Mesenchymal stem cell (in vitro differentiated cells and primary cell): ENCODE results near the gene TMEM120A.

Experiments used
- DNase-seq: peaks from one replicate; pipeline ENCODE4 v3.0.0-alpha.2; 2013
- H2AFZ ChIP-seq: one replicate; pipeline ENCODE4 v1.6.1; 2013; ENCODE audit warnings: low read depth, mild to moderate bottlenecking, control low read depth, inconsistent platforms, low read length, moderate library complexity
- H2AK5ac ChIP-seq: 2 replicates; pipeline ENCODE4 v1.6.1; 2013; ENCODE audit warnings: low read length, moderate library complexity, mild to moderate bottlenecking, inconsistent platforms; ENCODE audit not compliant: severe bottlenecking
- H2BK120ac ChIP-seq: one replicate; pipeline ENCODE4 v1.6.1; 2013; ENCODE audit warnings: low read depth, mild to moderate bottlenecking, inconsistent platforms, low read length, moderate library complexity
- H2BK12ac ChIP-seq, 2 experiments: one replicate each; pipeline ENCODE4 v1.6.1; 2013; ENCODE audit warnings: inconsistent platforms in 2 of 2, low read length in 2 of 2, mild to moderate bottlenecking in 2 of 2, moderate library complexity in 2 of 2, control low read depth in 1 of 2
- H2BK15ac ChIP-seq: one replicate; pipeline ENCODE4 v1.6.1; 2013; ENCODE audit warnings: mild to moderate bottlenecking, low read depth, inconsistent platforms; ENCODE audit not compliant: poor library complexity, severe bottlenecking
- H2BK5ac ChIP-seq: 2 replicates; pipeline ENCODE4 v1.6.1; 2013; ENCODE audit warnings: low read depth, mild to moderate bottlenecking, low read length, control low read depth, inconsistent platforms; ENCODE audit not compliant: poor library complexity, severe bottlenecking
- H3K14ac ChIP-seq, 2 experiments: one replicate each; pipeline ENCODE4 v1.6.1; 2013; ENCODE audit warnings: inconsistent platforms in 2 of 2, low read length in 2 of 2, control low read depth in 1 of 2, mild to moderate bottlenecking in 1 of 2, moderate library complexity in 1 of 2
- H3K18ac ChIP-seq, 2 experiments: one replicate each; pipeline ENCODE4 v1.6.1; 2013; ENCODE audit warnings: inconsistent platforms in 2 of 2, low read length in 2 of 2, control low read depth in 1 of 2, low read depth in 1 of 2, mild to moderate bottlenecking in 1 of 2
- H3K23ac ChIP-seq, 2 experiments: one replicate each; pipeline ENCODE4 v1.6.1; 2013; ENCODE audit warnings: inconsistent platforms in 2 of 2, low read length in 2 of 2, mild to moderate bottlenecking in 2 of 2, moderate library complexity in 2 of 2, control low read depth in 1 of 2
- H3K27ac ChIP-seq: 2 replicates; pipeline ENCODE4 v1.5.1; 2013; ENCODE audit warnings: mild to moderate bottlenecking, moderate library complexity, low read length, control low read depth, inconsistent platforms; ENCODE audit not compliant: poor library complexity, severe bottlenecking
- H3K27me3 ChIP-seq, 2 experiments: 2 replicates each; pipeline versions ENCODE4 v1.6.1 to v1.7.0; 2013; ENCODE audit warnings: low read length in 2 of 2, mild to moderate bottlenecking in 2 of 2, moderate library complexity in 2 of 2, control low read depth in 1 of 2, inconsistent platforms in 1 of 2; ENCODE audit not compliant: control insufficient read depth in 1 of 2, insufficient read depth in 1 of 2
- H3K36me3 ChIP-seq, 2 experiments: 2 replicates each; pipeline versions ENCODE4 v1.6.1 to v1.7.0; 2013; ENCODE audit warnings: low read length in 2 of 2, control low read depth in 1 of 2, inconsistent platforms in 1 of 2, low read depth in 1 of 2, mild to moderate bottlenecking in 1 of 2; ENCODE audit not compliant: insufficient read depth in 2 of 2, control insufficient read depth in 1 of 2
- H3K4ac ChIP-seq, 2 experiments: one replicate each; pipeline ENCODE4 v1.6.1; 2013; ENCODE audit warnings: inconsistent platforms in 2 of 2, low read length in 2 of 2, mild to moderate bottlenecking in 2 of 2, moderate library complexity in 2 of 2, control low read depth in 1 of 2, low read depth in 1 of 2
- H3K4me1 ChIP-seq: 2 replicates; pipeline ENCODE4 v1.6.1; 2013; ENCODE audit warnings: low read depth, low read length, control low read depth; ENCODE audit not compliant: control insufficient read depth, insufficient read depth
- H3K4me2 ChIP-seq: 2 replicates; pipeline ENCODE4 v1.6.1; 2013; ENCODE audit warnings: low read length, mild to moderate bottlenecking, inconsistent platforms; ENCODE audit not compliant: poor library complexity, severe bottlenecking
- H3K4me3 ChIP-seq, 2 experiments: 2 replicates each; pipeline versions ENCODE4 v1.5.1 to v1.7.0; 2013; ENCODE audit warnings: low read length in 2 of 2, mild to moderate bottlenecking in 2 of 2, control low read depth in 1 of 2, low read depth in 1 of 2; ENCODE audit not compliant: insufficient read depth in 1 of 2
- H3K79me1 ChIP-seq: replicated peaks from 2 replicates; pipeline ENCODE4 v1.6.1; 2013; ENCODE audit warnings: mild to moderate bottlenecking, control low read depth, low read length, inconsistent platforms; ENCODE audit not compliant: poor library complexity, severe bottlenecking
- H3K9ac ChIP-seq: 2 replicates; pipeline ENCODE4 v1.7.0; 2013; ENCODE audit warnings: mild to moderate bottlenecking, low read length, moderate library complexity
- H3K9me3 ChIP-seq: 2 replicates; pipeline ENCODE4 v1.7.0; 2013; ENCODE audit warnings: mild to moderate bottlenecking, low read length; ENCODE audit not compliant: control insufficient read depth
- H4K8ac ChIP-seq: one replicate; pipeline ENCODE4 v1.6.1; 2013; ENCODE audit warnings: inconsistent platforms, mild to moderate bottlenecking, low read length, moderate library complexity
- H4K91ac ChIP-seq: one replicate; pipeline ENCODE4 v1.6.1; 2013; ENCODE audit warnings: mild to moderate bottlenecking, low read length, inconsistent platforms
- WGBS: methylation state at CpG from one replicate; pipeline ENCODE4 v1.1.7; 2013; ENCODE audit warnings: mixed read lengths; 5-methylcytosine and 5-hydroxymethylcytosine counted together

The TMEM120A gene

DNA sequence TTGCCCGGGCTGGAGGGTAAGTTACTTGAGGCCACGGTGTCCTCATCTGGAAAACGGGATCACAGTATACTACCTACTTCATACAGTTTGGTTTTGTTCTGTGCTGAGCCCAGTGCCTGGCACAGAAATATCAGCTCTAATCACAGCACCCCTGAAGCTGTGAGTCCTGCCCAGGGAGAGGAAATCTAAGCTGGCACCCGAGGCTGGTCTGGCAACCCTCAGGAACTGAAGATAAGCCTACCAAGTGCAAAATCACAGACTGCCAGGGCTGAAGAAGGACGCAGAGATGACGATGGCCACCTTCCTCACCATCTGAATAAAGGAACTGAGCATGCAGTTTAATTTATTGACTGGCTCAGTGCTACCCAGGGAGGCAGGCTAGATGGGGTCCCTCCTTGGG, 7.7 kb upstream of the TMEM120A start:
- no peak overlapping the region for H2AFZ ChIP-seq
- peaks cover 42 to 53% of the 10 kb centered on the region in 2 experiments for H3K36me3 ChIP-seq
- H2BK120ac ChIP-seq: no peak overlapping the region
- no peak for DNase-seq
- no peak overlapping the region for H2AK5ac ChIP-seq
- H3K9me3 ChIP-seq: no peaks in the 10 kb centered on the region
- no peak overlapping the region for H3K27ac ChIP-seq
- no peak overlapping the region for H3K23ac ChIP-seq
- H2BK5ac ChIP-seq: no peak overlapping the region
- 91% methylated on average over 6 of the region's 6 CpGs for WGBS
- H4K91ac ChIP-seq: no peak overlapping the region
- H3K79me1 ChIP-seq: peaks cover 5% of the 10 kb centered on the region
- H3K4ac ChIP-seq: no peak overlapping the region
- no peak overlapping the region for H4K8ac ChIP-seq
- H2BK15ac ChIP-seq: no peak overlapping the region
- H2BK12ac ChIP-seq: no peak overlapping the region
- no peak overlapping the region for H3K4me2 ChIP-seq
- no peaks in the 10 kb centered on the region for H3K27me3 ChIP-seq
- H3K14ac ChIP-seq: no peak overlapping the region
- no peak overlapping the region for H3K18ac ChIP-seq
- H3K4me1 ChIP-seq: no peaks in the 10 kb centered on the region
- H3K9ac ChIP-seq: no peak overlapping the region
- no peak overlapping the region for H3K4me3 ChIP-seq

DNA sequence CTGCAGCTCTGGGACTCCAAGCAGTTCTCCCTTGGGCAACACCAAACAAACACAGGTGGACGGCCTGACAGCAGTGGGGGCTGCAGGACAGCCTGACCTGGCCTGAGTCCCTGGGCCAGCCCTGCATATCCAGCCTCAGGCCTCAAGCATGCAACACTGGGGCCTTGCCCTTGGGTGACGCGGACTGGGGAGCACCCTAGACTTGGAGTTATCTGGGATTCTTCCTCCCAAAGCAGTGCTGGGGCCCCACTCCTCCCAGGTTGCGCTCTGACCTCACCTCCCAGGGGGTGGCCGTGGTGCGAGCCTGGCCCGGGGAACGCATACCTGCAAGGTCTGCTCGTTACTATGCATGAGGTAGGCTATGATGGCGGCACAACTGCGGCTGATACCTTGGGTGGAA, 6.2 kb upstream of the TMEM120A start:
- Histone ChIP-seq H3K4ac (no peak overlapping the region), H2AFZ (no peak overlapping the region), H3K27me3 (no peaks in the 10 kb centered on the region), H4K91ac (no peak overlapping the region), H3K79me1 (peaks cover 5% of the 10 kb centered on the region), H2AK5ac (no peak overlapping the region), H3K27ac (no peak overlapping the region), H3K4me1 (no peaks in the 10 kb centered on the region), H4K8ac (no peak overlapping the region), H2BK12ac (no peak overlapping the region), H3K9me3 (no peaks in the 10 kb centered on the region), H2BK15ac (no peak overlapping the region), H3K4me2 (no peak overlapping the region), H2BK120ac (no peak overlapping the region), H3K9ac (no peak overlapping the region), H3K18ac (no peak overlapping the region), H2BK5ac (no peak overlapping the region), H3K14ac (no peak overlapping the region), H3K23ac (no peak overlapping the region), H3K36me3 (peaks cover 52 to 56% of the 10 kb centered on the region in 2 experiments), H3K4me3 (no peak overlapping the region)
- DNase-seq: no peak
- WGBS: 92% methylated on average over 11 of the region's 11 CpGs

DNA sequence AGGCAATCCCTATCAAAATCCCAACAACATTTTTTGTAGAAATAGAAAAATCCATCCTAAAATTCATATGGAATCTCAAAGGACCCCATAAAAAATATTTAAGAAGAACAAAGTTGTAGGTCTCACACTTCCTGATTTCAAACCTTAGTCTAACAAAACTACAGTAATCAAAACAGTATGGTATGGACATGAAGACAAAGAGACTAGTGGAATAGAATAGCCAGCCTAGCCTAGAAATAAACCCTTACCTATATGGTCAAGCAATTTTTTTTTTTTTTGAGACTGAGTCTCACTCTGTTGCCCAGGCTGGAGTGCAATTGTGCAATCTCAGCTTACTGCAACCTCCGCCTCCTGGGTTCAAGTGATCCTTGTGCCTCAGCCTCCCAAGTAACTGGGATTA, 3.6 kb upstream of the TMEM120A start:
- peaks cover 7% of the 10 kb centered on the region for H3K79me1 ChIP-seq
- H3K4me3 ChIP-seq: no peak overlapping the region
- H3K36me3 ChIP-seq: peaks cover 41 to 44% of the 10 kb centered on the region in 2 experiments
- peaks cover 13% of the 10 kb centered on the region for H3K4me1 ChIP-seq
- H3K9me3 ChIP-seq: no peaks in the 10 kb centered on the region
- H4K8ac ChIP-seq: no peak overlapping the region
- no peak overlapping the region for H3K14ac ChIP-seq
- no peaks in the 10 kb centered on the region for H3K27me3 ChIP-seq
- no peak overlapping the region for H2AK5ac ChIP-seq
- H3K27ac ChIP-seq: no peak overlapping the region
- no peak overlapping the region for H2BK120ac ChIP-seq
- H2BK5ac ChIP-seq: no peak overlapping the region
- no peak overlapping the region for H3K23ac ChIP-seq
- no peak overlapping the region for H3K18ac ChIP-seq
- 90% methylated on average over 1 of the region's 1 CpG for WGBS
- no peak overlapping the region for H3K9ac ChIP-seq
- H3K4me2 ChIP-seq: no peak overlapping the region
- no peak overlapping the region for H4K91ac ChIP-seq
- H2AFZ ChIP-seq: no peak overlapping the region
- no peak overlapping the region for H2BK12ac ChIP-seq
- DNase-seq: no peak
- no peak overlapping the region for H2BK15ac ChIP-seq
- H3K4ac ChIP-seq: no peak overlapping the region

DNA sequence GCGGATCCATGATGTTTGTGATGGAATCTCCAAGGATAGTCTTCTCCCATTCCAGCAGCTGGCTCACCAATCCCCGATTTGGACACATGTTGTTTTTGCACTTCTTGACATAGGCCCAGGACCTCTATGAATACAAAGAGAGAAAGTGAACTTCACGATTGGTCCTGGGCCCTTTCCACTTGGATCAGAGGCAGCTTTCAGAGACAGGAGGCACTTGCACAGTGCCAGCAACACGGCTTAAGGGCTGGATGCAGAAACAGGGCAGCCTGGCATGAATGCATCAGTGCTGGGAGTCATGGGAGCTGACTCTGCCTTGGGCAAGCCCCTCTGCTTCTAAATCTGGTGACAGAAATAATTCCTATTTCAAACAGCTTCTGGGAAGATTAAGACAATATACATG, 2.1 kb upstream of the TMEM120A start:
- 95% methylated on average over 4 of the region's 4 CpGs for WGBS
- peaks cover 32 to 40% of the 10 kb centered on the region in 2 experiments for H3K36me3 ChIP-seq
- no peak overlapping the region for H2BK12ac ChIP-seq

More for the DNA sequence above, 2.1 kb upstream of the TMEM120A start:
- no peak overlapping the region for H2BK120ac ChIP-seq
- H3K23ac ChIP-seq: no peak overlapping the region
- no peak overlapping the region for H3K18ac ChIP-seq
- H3K79me1 ChIP-seq: peaks cover 9% of the 10 kb centered on the region
- no peak overlapping the region for H3K9ac ChIP-seq
- H3K4me3 ChIP-seq: no peak overlapping the region
- peaks cover 14% of the 10 kb centered on the region for H3K4me1 ChIP-seq
- no peak overlapping the region for H2AFZ ChIP-seq
- DNase-seq: no peak
- H3K27ac ChIP-seq: no peak overlapping the region
- no peak overlapping the region for H2BK5ac ChIP-seq
- no peak overlapping the region for H2AK5ac ChIP-seq
- H3K14ac ChIP-seq: no peak overlapping the region
- H3K4ac ChIP-seq: no peak overlapping the region
- no peak overlapping the region for H4K91ac ChIP-seq
- H3K9me3 ChIP-seq: no peaks in the 10 kb centered on the region
- H3K27me3 ChIP-seq: no peaks in the 10 kb centered on the region
- no peak overlapping the region for H4K8ac ChIP-seq
- no peak overlapping the region for H3K4me2 ChIP-seq
- H2BK15ac ChIP-seq: no peak overlapping the region
